Measurements from ENCODE around the gene ECHS1. TPM values are rescaled to one million over a fixed set of nuclear protein-coding genes. Genes with fewer than 3 reads are reported as not detected.

Gene ECHS1
- total RNA-seq, result 10 to 100 TPM; 63.3 to 65.4 TPM

GRCh38 chr10:133373174-133374090, at the start of gene ECHS1:
ECHS1 (minus strand) TSS chr10:133373354; CDS start chr10:133373333, 21 bp downstream.

GRCh38 chr10:133394064-133394663, 21.0 kb upstream of the ECHS1 start, which contains the start of gene MTG1:
MTG1 (plus strand) TSS chr10:133394157; CDS start chr10:133394221, 64 bp downstream.

GRCh38 chr10:133379152-133379800, 6.1 kb upstream of the ECHS1 start, which contains the start of gene PAOX:
PAOX (plus strand) TSS chr10:133379262; CDS start chr10:133379317, 55 bp downstream.

GRCh38 chr10:133357285-133358161, 15.6 kb downstream of the ECHS1 start, which contains the start of gene FUOM:
FUOM (minus strand) TSS chr10:133358019; CDS start chr10:133358007, 12 bp downstream.

GRCh38 chr10:133336577-133337369, 36.4 kb downstream of the ECHS1 start, which contains the start of gene CALY:
CALY (minus strand) TSS chr10:133336896; CDS start chr10:133328989, 7,907 bp downstream.

Small RNA genes within 50 kb of the gene (small RNA-seq; reads per million reads assigned to genes)
- gene AL360181.4 (0 reads per million in 2 donors), gene BANF1P2 (0 reads per million in 2 donors), gene MIR3944 (0 to 0.34 reads per million in 2 donors)

Other genes with a start within 250 kb of the ECHS1 start
- gene KNDC1, start 213.1 kb downstream of the ECHS1 start, total RNA-seq, result 1 to 10 TPM in 1 of 2 donors, under 1 TPM in 1; 0.67 to 1.0 TPM
- gene UTF1, start 143.1 kb downstream of the ECHS1 start, total RNA-seq, result not detected
- gene VENTX, start 135.5 kb downstream of the ECHS1 start, total RNA-seq, result not detected
- gene ADAM8, start 96.5 kb downstream of the ECHS1 start, total RNA-seq, result 1 to 10 TPM in 1 of 2 donors, under 1 TPM in 1; 0.33 to 1.0 TPM
- 10 to 100 TPM; 54.3 to 55.1 TPM for gene TUBGCP2, start 64.5 kb downstream of the ECHS1 start, total RNA-seq
- gene ZNF511, start 64.4 kb downstream of the ECHS1 start, total RNA-seq, result 10 to 100 TPM; 26.8 to 35.6 TPM
- gene CALY, start 36.5 kb downstream of the ECHS1 start, total RNA-seq, result not detected
- gene PRAP1, start 26.0 kb downstream of the ECHS1 start, total RNA-seq, result not detected
- gene FUOM, start 15.3 kb downstream of the ECHS1 start, total RNA-seq, result 10 to 100 TPM; 14.8 to 15.3 TPM
- gene PAOX, start 5.9 kb upstream of the ECHS1 start, total RNA-seq, result 1 to 10 TPM; 2.3 to 6.2 TPM
- 10 to 100 TPM; 32.6 to 33.4 TPM for gene MTG1, start 20.8 kb upstream of the ECHS1 start, total RNA-seq
- under 1 TPM in 1 of 2 donors, not detected in 1; under 0.01 TPM for gene SPRN, start 51.3 kb upstream of the ECHS1 start, total RNA-seq
- 1 to 10 TPM; 1.0 to 2.0 TPM for gene SCART1, start 80.6 kb upstream of the ECHS1 start, total RNA-seq
- under 1 TPM in 1 of 2 donors, not detected in 1; 0.69 TPM for gene CYP2E1, start 154.0 kb upstream of the ECHS1 start, total RNA-seq
- gene SYCE1, start 192.2 kb upstream of the ECHS1 start, total RNA-seq, result not detected

Data from melanocyte of skin (primary cell).